ENCODE results near the gene PCCA.
"Not testable (repeated sequence)": the region's sequence is repeated elsewhere in the genome, so short reads cannot be mapped to it uniquely, and the experiment has no call there.

The PCCA gene

DNA sequence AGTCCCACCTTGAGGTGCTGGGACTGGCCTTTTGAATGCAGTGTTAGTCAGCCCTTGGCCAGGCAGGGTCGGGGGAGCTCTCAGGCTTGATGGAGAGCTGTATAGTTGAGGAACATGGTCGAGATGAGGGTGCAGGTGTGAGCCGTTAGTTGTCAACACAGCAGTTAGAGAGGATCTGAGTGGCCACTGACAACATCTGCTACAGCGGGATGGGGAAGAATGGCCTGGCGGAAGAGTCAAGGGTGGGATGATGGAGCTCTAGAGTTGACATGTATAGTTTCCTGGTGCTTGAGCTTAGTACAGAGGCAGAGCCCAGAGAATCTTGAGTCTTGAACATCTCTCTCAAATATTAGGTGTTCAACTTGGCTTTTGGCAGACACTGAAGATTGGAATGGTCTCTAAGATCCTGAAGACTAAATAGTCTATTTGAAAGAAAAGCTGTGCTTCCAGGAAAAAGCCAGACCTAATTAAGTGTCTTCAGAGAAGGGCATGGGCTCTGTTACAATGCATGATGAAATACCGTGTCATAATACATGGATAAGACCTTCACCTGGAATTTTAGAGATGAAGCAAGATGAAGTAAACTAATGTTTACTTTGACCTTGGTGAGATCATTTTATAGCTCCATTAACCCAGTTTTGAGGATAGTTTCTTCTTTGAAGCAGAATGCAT, 9.7 kb downstream of the PCCA start:
- DNase-seq, result no peak

DNA sequence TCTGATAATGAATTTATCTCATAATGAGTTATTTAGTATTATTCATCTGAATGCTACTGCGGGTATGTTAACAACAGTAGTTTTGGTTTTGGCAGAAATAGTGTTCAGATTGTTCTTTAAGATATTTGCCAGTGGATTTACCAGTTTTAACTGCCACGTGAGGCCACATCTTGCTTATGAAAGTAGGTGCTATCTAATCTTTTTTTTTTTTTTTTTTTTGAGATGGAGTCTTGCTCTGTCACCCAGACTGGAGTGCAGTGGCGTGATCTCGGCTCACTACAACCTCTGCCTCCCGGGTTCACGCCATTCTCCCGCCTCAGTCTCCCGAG, 10.2 kb downstream of the PCCA start:
- DNase-seq, result not testable (repeated sequence)

GRCh38 chr13:100100115-100100879, 11.4 kb downstream of the PCCA start:
- DNase-seq, result peak; percentile 28

DNA sequence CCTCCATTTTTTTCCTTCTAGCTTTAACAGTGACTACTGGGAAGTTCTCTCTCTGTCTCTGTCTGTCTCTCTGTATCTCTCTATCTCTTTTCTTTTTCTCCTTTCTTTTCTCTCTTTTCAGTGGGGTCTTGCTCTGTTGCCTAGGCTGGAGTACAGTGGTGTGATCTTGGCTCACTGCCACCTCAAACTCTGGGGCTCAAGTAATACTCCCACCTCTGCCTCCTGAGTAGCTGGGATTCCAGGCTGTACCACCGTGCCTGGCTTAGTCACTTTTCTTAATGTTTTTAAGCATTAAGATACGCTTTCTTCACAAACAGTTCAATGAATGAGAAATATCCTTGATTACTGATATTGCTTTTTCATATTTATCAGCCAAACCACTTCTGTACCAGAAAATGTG, 13.1 kb downstream of the PCCA start:
- no peak for DNase-seq

DNA sequence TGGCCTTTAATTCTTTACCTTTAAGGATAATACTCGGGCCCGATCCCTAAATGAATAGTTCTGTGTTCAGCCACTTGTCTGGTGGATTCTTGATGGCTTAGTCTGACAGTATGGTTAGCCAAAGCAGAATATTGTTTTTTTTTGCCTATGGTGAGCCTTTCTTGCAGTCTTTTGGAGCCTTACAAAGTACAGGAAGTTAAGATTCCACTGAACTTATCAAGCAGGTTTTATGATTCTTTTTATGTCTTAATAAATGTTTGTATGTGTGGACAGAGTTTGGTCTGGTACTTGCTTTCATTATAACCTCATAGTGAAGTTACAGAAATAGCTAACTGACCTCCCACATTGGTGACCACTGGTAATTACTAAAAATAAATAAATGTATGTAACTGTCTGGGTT, 17.1 kb downstream of the PCCA start:
- no peak for DNase-seq

DNA sequence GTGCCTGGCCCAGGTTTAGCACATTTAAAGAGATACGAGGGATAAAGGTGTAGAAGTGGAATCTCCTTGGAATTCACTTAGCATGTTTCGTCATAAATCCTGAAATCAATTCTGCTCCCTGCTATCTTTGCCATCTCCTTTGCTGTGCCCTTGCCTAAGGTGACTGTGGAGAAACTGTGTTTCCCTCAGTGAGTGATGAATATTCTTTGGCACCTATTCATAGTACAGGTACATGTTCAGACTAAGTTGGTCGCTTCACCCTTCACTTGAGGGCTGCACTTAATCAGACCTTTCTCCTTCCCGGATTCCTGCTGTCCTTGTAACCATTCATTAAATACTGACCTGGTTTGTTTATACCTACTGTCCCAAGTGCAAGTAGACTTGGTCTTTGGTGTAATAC, 17.8 kb downstream of the PCCA start:
- DNase-seq, result no peak

DNA sequence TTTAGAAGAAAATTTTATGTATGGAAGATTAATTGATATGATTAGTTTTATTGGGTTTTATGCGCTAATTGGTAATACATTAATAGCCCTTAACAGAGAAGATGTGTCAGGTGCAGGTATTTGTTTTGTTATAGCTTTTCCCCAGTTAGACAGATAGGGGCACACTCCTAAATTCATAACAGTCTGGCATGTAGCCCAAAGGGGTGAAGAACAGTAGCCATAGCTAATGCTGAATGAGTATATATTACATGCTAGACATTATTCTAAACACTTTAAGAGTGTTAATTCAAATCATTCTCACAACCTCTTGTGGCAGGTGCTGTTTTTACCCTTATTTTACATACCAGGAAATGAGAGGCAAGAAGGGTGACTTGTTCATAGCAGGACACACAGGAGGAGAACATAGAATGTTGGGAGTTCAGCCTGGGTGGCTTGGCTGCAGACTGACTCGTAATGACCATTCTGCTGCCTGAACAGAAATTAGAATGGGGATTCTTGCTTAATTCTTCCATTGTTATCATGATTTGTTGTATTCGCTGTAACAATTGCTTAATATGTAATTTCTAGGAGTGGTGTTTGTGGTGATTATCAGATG, 20.1 kb downstream of the PCCA start:
- no peak for DNase-seq

DNA sequence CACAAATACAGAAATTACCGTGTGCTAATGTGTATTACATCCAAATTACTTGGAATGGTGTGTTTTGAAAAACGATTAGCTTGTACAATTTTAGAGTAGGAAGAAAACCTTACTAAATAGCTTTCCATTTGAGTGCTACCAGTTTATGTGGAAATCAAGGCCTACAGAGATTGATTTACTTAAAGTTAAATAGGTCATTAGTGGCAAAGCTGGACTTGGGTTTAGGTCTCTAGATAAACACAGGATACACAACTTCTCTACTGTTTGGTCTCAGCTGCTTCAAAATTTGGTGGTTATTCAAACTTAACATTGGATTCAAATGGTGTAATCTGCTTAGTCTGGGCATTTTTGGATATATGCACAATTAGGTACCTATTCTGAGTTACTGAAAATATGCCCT, 21.4 kb downstream of the PCCA start:
- DNase-seq, result no peak

DNA sequence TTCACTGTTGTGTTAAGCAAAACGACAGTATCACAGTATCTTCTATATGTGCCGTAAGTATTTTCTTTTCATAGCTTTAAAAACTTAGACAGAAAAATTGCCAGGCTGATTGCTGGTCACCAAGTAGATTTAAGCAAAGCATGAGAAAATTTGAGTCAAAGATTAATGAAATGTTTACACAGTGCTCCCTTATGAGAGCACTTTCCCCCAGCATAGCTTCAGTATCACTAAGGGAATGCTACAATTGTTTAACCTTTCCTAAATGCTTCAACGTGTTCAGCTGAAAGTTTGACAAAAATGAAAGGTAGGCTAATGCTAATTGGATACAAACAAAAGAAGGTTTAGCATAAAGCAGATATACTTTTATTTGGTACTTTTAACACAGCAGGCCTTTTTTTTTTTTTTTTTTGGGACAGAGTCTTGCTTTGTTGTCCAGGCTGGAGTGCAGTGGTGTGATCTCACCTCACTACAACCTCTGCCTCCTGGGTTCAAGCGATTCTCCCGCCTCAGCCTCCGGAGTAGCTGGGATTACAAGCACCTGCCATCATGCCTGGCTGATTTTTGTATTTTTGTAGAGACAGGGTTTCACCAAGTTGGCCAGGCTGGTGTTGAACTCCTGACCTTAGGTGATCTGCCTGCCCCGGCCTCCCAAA, 23.4 kb downstream of the PCCA start:
- DNase-seq, result no peak

GRCh38 chr13:100115693-100116254, 26.9 kb downstream of the PCCA start:
- DNase-seq, result no peak

- DNase-seq, result peak; percentile 52
Measured at GRCh38 chr13:100124265-100124664, 35.4 kb downstream of the PCCA start.

DNA sequence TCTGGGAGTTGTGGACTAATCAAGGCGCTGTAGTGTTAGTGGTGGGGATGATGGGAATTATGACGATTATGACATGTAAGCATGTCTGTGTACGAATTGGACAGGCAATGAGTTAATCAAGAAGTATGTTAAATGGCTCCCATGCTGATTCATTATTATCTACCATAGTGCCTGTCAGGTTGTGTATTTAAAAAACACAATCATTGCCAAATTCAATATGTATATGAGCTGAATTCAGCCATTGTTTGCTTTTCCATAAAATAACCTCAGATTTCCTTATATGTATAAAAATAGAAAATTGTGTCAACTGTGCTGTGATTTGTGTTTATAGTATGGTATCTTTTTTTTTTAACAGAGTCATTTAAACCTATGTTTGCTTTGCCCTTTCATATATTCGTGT, 37.1 kb downstream of the PCCA start:
- no peak for DNase-seq

GRCh38 chr13:100128373-100128772, 39.5 kb downstream of the PCCA start:
- DNase-seq, result peak; percentile 74

GRCh38 chr13:100128838-100129237, 39.9 kb downstream of the PCCA start:
- DNase-seq, result no peak

DNA sequence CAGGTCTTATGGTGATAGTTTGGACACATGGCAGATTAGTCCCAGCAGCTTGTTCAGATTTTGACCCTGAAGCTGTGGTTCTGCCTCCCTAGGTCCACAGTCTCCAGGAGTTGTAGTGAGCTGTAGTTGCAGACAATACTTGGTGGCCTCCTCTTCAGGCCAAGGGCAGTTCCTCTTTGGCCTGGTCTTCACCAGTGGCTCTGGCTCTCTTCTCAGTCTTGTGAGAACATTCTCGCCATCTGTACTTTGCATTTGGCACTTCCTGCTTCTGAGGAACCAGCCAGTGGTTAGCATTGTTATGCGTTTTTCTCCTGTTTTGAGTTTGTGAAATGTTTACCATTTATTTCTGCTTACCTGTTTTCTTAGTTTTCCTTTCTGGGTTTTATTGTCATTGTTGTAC, 40.7 kb downstream of the PCCA start:
- DNase-seq, result no peak

GRCh38 chr13:100130092-100130491, 41.2 kb downstream of the PCCA start:
- peak; percentile 20 for DNase-seq

GRCh38 chr13:100130930-100131511, 42.1 kb downstream of the PCCA start:
- DNase-seq, result no peak

DNA sequence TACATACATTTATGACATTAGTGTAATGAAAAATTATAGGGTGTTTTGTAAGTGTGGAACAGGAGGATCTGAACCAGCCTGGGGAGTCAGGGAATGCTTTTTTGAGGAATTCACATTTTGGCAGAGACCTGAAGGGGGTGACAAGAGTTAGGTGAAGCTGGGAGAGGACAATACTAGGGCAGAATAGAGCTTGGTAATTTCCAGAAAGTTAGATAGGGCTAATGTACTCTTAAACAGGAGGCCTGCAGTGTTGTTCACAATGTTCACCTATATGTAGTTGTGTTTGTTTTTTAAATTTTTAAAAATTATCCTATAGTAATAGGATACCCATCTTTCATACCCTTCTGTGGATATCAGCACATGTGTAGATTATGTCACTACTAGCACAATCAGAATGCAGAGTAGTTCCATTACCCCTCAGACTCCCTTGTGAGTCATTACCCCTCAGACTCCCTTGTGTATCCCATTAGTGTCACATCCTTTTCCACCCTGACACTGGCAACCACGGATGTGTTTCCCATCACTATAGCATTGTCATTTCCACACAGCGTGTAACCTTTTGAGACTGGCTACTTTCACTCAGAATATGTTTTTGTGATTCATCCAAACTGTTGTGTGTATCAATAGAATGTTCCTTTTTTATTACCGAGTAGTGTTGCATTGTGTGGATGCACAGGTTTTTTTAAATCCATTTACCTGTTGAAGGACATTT, 43.1 kb downstream of the PCCA start:
- peak; percentile 96 for DNase-seq

DNA sequence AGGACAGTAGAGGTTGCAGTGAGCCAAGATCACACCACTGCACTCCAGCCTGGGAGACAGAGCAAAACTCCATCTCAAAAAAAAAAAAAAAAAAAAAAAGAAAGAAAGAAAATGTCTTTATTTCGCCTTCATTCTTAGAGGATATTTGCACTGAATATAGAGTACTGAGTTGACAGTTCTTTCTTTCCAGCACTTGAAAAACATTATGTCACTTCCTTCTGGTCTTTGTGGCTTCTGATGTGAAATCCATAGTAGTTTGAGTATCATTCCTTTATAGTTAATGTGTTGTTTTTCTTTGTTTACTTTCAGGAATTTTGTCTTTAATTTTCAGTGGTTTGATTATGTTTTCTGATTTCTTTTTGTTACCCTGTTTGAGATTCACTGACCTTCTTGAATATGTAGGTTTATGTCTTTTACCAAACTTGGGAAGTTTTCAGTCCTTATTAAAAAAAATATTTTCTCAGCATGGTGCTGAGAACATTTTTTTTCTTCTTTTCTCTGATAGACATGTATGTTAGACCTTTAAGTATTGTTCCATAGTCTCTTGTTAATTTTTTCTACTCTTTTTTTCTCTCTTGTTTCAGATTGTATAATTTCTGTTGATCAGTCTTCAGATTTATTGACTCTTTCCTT, 50.1 kb downstream of the PCCA start:
- DNase-seq, result peak; percentile 18

GRCh38 chr13:100139817-100140216, 50.9 kb downstream of the PCCA start:
- peak; percentile 71 for DNase-seq

GRCh38 chr13:100140441-100140840, 51.5 kb downstream of the PCCA start:
- DNase-seq, result no peak

DNA sequence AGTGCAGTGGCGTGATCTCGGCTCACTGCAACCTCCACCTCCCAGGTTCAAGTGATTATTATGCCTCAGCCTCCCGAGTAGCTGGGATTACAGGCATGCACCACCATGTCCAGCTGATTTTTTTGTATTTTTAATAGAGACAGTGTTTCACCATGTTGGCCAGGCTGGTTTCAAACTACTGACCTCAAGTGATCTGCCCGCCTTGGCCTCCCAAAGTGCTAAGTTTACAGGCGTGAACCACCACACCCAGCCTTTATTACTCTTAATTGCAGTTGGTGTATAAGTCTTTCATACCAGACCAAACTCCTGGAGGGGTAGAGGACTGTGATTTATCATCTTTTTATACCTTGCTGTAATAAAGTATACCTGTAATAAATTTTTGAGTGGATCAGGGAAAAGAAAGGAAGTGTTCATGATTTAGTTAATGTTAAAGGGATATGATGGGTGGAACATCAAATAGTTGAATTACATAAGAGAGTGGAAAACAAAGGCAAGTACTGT, 52.6 kb downstream of the PCCA start:
- DNase-seq, result not testable (repeated sequence)

Data from fibroblast of skin of right biceps (primary cell).